ENCODE data around the gene KRT40. TPM values are rescaled to one million over a fixed set of nuclear protein-coding genes. Genes with fewer than 3 reads are reported as not detected.
A peak's percentile ranks its signal among the peaks of the same experiment; 100 is the strongest.

KRT40 gene
- total and polyA plus RNA-seq, 2 of the 4 experiments (the other 2 are of a cell fraction), result not detected

GRCh38 chr17:40993084-40993483 is 9.0 kb upstream of the KRT40 start:
- H3K27me3 ChIP-seq (ENCODE audit: control insufficient read depth, insufficient read depth, low read length), result no peaks in the 10 kb centered on the region
- ATAC-seq (ENCODE audit: low read depth), result no peak
- TF ChIP-seq MAFK (IDR thresholded peaks at IDR 0.05; ENCODE audit: low read depth, low read length), result peak; percentile 45
- TF ChIP-seq CHD1 (IDR thresholded peaks at IDR 0.05; ENCODE audit: low read depth, low read length), result no peak
- H3K4me1 ChIP-seq (ENCODE audit: control insufficient read depth, insufficient read depth, low read length), result no peaks in the 10 kb centered on the region
- no peak overlapping the region for H3K56ac ChIP-seq (ENCODE audit: extremely low read depth, insufficient read depth, low read length)
- no peaks in the 10 kb centered on the region for H3K9me1 ChIP-seq (ENCODE audit: insufficient read depth, low read length)
- ChIA-PET POLR2A (ENCODE audit: unreplicated experiment) (no interaction called here), CTCF (no interaction called here)
- no peak overlapping the region for H4K91ac ChIP-seq (ENCODE audit: insufficient read depth, low read depth, low read length)
- no peak overlapping the region for H3K9ac ChIP-seq (ENCODE audit: low read depth, low read length)
- no TSS peak for BruUV-seq (replicated peaks)
- no peak overlapping the region for H3K4ac ChIP-seq (ENCODE audit: low read depth, low read length)
- in situ Hi-C loops (cut with MboI; ENCODE audit: low sequenced_read_pairs), result no loop called here
- no peak overlapping the region for H3K18ac ChIP-seq (ENCODE audit: low read depth, low read length)
- no peak overlapping the region for H3K4me2 ChIP-seq (ENCODE audit: low read depth, low read length)
- H3K9me3 ChIP-seq (ENCODE audit: control insufficient read depth, insufficient read depth, low read length), result no peaks in the 10 kb centered on the region
- H4K20me1 ChIP-seq (ENCODE audit: insufficient read depth, low read length), result no peaks in the 10 kb centered on the region
- H4K5ac ChIP-seq (ENCODE audit: low read depth, low read length), result no peak overlapping the region
- H3K79me1 ChIP-seq (ENCODE audit: low read depth in 1 of 2, low read length in 2 of 2), result no peaks in the 10 kb centered on the region
- no peaks in the 10 kb centered on the region for H3K36me3 ChIP-seq (ENCODE audit: control insufficient read depth, insufficient read depth, low read length)
- DNase-seq, result no peak
- no peak overlapping the region for H3K23ac ChIP-seq (ENCODE audit: low read depth, low read length)
- no peak overlapping the region for H2AK5ac ChIP-seq (ENCODE audit: low read depth, low read length)
- no peak overlapping the region for H2AFZ ChIP-seq (replicated peaks; ENCODE audit: low read length, poor library complexity)
- no peak overlapping the region for H4K8ac ChIP-seq (ENCODE audit: low read depth in 2 of 2, low read length in 2 of 2)
- no peak overlapping the region for H2AK9ac ChIP-seq (replicated peaks; ENCODE audit: low read depth, low read length, poor library complexity)
- 100% methylated on average over 1 of the region's 2 CpGs; no CpG with 5 or more reads in 1 of the 2 experiments for WGBS, 2 experiments (ENCODE audit: extremely low coverage in 2 of 2, insufficient read length in 1 of 2)
- no peak overlapping the region for H2BK20ac ChIP-seq (ENCODE audit: low read depth, low read length)
- no peak overlapping the region for H2BK5ac ChIP-seq (ENCODE audit: low read depth, low read length, poor library complexity, severe bottlenecking)
- no peak overlapping the region for H3K27ac ChIP-seq (ENCODE audit: insufficient read depth, low read length)
- H2BK120ac ChIP-seq (ENCODE audit: low read depth, low read length), result no peak overlapping the region
- H3K14ac ChIP-seq (replicated peaks; ENCODE audit: low read depth, low read length), result no peak overlapping the region
- H3K4me3 ChIP-seq (ENCODE audit: insufficient read depth, low read depth, low read length), result no peak overlapping the region
- intact Hi-C loops (cut with micrococcal nuclease), result no loop called here
- no peak overlapping the region for H2BK15ac ChIP-seq (ENCODE audit: low read depth, low read length)
- dilution Hi-C loops (cut with HindIII; ENCODE audit: low sequenced_read_pairs, unreplicated experiment), result no loop called here

All from IMR-90 (cell line).